22Rv1 (cell line): ENCODE data around the gene THOP1.

Experiments
- CTCF ChIP-seq: fragments of 450-650 bp; IDR thresholded peaks from 2 replicates; pipeline ENCODE4 v1.5.1; 2017; ENCODE audit warnings: mild to moderate bottlenecking
- ZFX ChIP-seq: fragments of 450-650 bp; IDR thresholded peaks from 2 replicates; pipeline ENCODE4 v1.6.1; 2017; ENCODE audit warnings: antibody characterized with exemption, borderline replicate concordance

- TF ChIP-seq CTCF (no peak), ZFX (no peak)
Observed at GRCh38 chr19:2812414-2813234, 27.3 kb downstream of the THOP1 start.
